Measurements from ENCODE around the gene POLR3A.

The POLR3A gene

GRCh38 chr10:78013564-78013963 lies 15.8 kb downstream of the POLR3A start:
- Histone ChIP-seq H3K27me3 (ENCODE audit: insufficient read depth, low read length, poor library complexity) (no peaks in the 10 kb centered on the region), H4K5ac (ENCODE audit: low read length) (no peak overlapping the region), H3K18ac (ENCODE audit: low read length) (no peak overlapping the region), H3K27ac (ENCODE audit: low read depth, low read length) (no peak overlapping the region), H3K79me1 (ENCODE audit: low read length) (no peaks in the 10 kb centered on the region), H3K9ac (ENCODE audit: low read length) (no peak overlapping the region), H4K8ac (ENCODE audit: low read depth, low read length) (no peak overlapping the region), H3K4me2 (ENCODE audit: low read length) (no peak overlapping the region), H2BK15ac (replicated peaks; ENCODE audit: low read depth) (no peak overlapping the region), H3K4ac (ENCODE audit: low read depth, low read length) (no peak overlapping the region), H2AK5ac (ENCODE audit: low read length) (no peak overlapping the region), H3K4me3 (ENCODE audit: low read length) (no peak overlapping the region), H2BK5ac (ENCODE audit: low read length) (no peak overlapping the region), H2BK120ac (ENCODE audit: low read depth, low read length) (no peak overlapping the region), H3K79me2 (ENCODE audit: control insufficient read depth, insufficient read depth, low read length) (no peaks in the 10 kb centered on the region), H3K56ac (ENCODE audit: low read length) (no peak overlapping the region), H3K23ac (ENCODE audit: low read length) (no peak overlapping the region), H3K36me3 (ENCODE audit: control insufficient read depth, insufficient read depth, low read length) (peaks cover 14% of the 10 kb centered on the region), H3K4me1 (ENCODE audit: control insufficient read depth, low read depth, low read length) (no peaks in the 10 kb centered on the region)
- no CpG with 5 or more reads among the region's 1 CpG for WGBS (ENCODE audit: extremely low coverage, insufficient coverage, low lambda C conversion rate)
- no peak for DNase-seq

- Histone ChIP-seq H3K56ac (ENCODE audit: low read length) (no peak overlapping the region), H3K18ac (ENCODE audit: low read length) (no peak overlapping the region), H3K23ac (ENCODE audit: low read length) (no peak overlapping the region), H3K4me2 (ENCODE audit: low read length) (no peak overlapping the region), H3K79me2 (ENCODE audit: control insufficient read depth, insufficient read depth, low read length) (no peaks in the 10 kb centered on the region), H2BK120ac (ENCODE audit: low read depth, low read length) (no peak overlapping the region), H3K4ac (ENCODE audit: low read depth, low read length) (no peak overlapping the region), H4K8ac (ENCODE audit: low read depth, low read length) (no peak overlapping the region), H3K27me3 (ENCODE audit: insufficient read depth, low read length, poor library complexity) (no peaks in the 10 kb centered on the region), H2BK5ac (ENCODE audit: low read length) (no peak overlapping the region), H2AK5ac (ENCODE audit: low read length) (no peak overlapping the region), H3K27ac (ENCODE audit: low read depth, low read length) (no peak overlapping the region), H3K4me3 (ENCODE audit: low read length) (no peak overlapping the region), H3K36me3 (ENCODE audit: control insufficient read depth, insufficient read depth, low read length) (peaks cover 15% of the 10 kb centered on the region), H3K79me1 (ENCODE audit: low read length) (no peaks in the 10 kb centered on the region), H2BK15ac (replicated peaks; ENCODE audit: low read depth) (no peak overlapping the region), H4K5ac (ENCODE audit: low read length) (no peak overlapping the region), H3K9ac (ENCODE audit: low read length) (no peak overlapping the region), H3K4me1 (ENCODE audit: control insufficient read depth, low read depth, low read length) (no peaks in the 10 kb centered on the region)
- no peak for DNase-seq
- no CpG with 5 or more reads among the region's 4 CpGs for WGBS (ENCODE audit: extremely low coverage, insufficient coverage, low lambda C conversion rate)
Observed at GRCh38 chr10:78011065-78011464, 18.2 kb downstream of the POLR3A start.

- no peaks in the 10 kb centered on the region for H3K79me2 ChIP-seq (ENCODE audit: control insufficient read depth, insufficient read depth, low read length)
- no peak overlapping the region for H3K27ac ChIP-seq (ENCODE audit: low read depth, low read length)
- no peak overlapping the region for H3K56ac ChIP-seq (ENCODE audit: low read length)
- no CpG with 5 or more reads among the region's 7 CpGs for WGBS (ENCODE audit: extremely low coverage, insufficient coverage, low lambda C conversion rate)
- DNase-seq = no peak
- no peak overlapping the region for H4K8ac ChIP-seq (ENCODE audit: low read depth, low read length)
- no peaks in the 10 kb centered on the region for H3K79me1 ChIP-seq (ENCODE audit: low read length)
- H3K27me3 ChIP-seq (ENCODE audit: insufficient read depth, low read length, poor library complexity) = no peaks in the 10 kb centered on the region
- H2BK15ac ChIP-seq (replicated peaks; ENCODE audit: low read depth) = no peak overlapping the region
- no peak overlapping the region for H3K4me2 ChIP-seq (ENCODE audit: low read length)
- peaks cover 18% of the 10 kb centered on the region for H3K36me3 ChIP-seq (ENCODE audit: control insufficient read depth, insufficient read depth, low read length)
- no peak overlapping the region for H2BK120ac ChIP-seq (ENCODE audit: low read depth, low read length)
- no peak overlapping the region for H4K5ac ChIP-seq (ENCODE audit: low read length)
- no peak overlapping the region for H3K4ac ChIP-seq (ENCODE audit: low read depth, low read length)
- H2BK5ac ChIP-seq (ENCODE audit: low read length) = no peak overlapping the region
- no peak overlapping the region for H3K18ac ChIP-seq (ENCODE audit: low read length)
- no peak overlapping the region for H3K9ac ChIP-seq (ENCODE audit: low read length)
- H2AK5ac ChIP-seq (ENCODE audit: low read length) = no peak overlapping the region
- H3K4me3 ChIP-seq (ENCODE audit: low read length) = no peak overlapping the region
- H3K23ac ChIP-seq (ENCODE audit: low read length) = no peak overlapping the region
- H3K4me1 ChIP-seq (ENCODE audit: control insufficient read depth, low read depth, low read length) = no peaks in the 10 kb centered on the region
Observed at GRCh38 chr10:78010278-78010677, 19.0 kb downstream of the POLR3A start.

- DNase-seq = no peak
- H3K9ac ChIP-seq (ENCODE audit: low read length) = no peak overlapping the region
- no peak overlapping the region for H3K27ac ChIP-seq (ENCODE audit: low read depth, low read length)
- no peak overlapping the region for H2AK5ac ChIP-seq (ENCODE audit: low read length)
- H3K4ac ChIP-seq (ENCODE audit: low read depth, low read length) = no peak overlapping the region
- no peaks in the 10 kb centered on the region for H3K79me2 ChIP-seq (ENCODE audit: control insufficient read depth, insufficient read depth, low read length)
- no peak overlapping the region for H3K56ac ChIP-seq (ENCODE audit: low read length)
- H3K27me3 ChIP-seq (ENCODE audit: insufficient read depth, low read length, poor library complexity) = no peaks in the 10 kb centered on the region
- H2BK120ac ChIP-seq (ENCODE audit: low read depth, low read length) = no peak overlapping the region
- no peak overlapping the region for H3K18ac ChIP-seq (ENCODE audit: low read length)
- WGBS (ENCODE audit: extremely low coverage, insufficient coverage, low lambda C conversion rate) = no CpG with 5 or more reads among the region's 6 CpGs
- H3K23ac ChIP-seq (ENCODE audit: low read length) = no peak overlapping the region
- H3K4me3 ChIP-seq (ENCODE audit: low read length) = no peak overlapping the region
- H2BK15ac ChIP-seq (replicated peaks; ENCODE audit: low read depth) = no peak overlapping the region
- no peaks in the 10 kb centered on the region for H3K4me1 ChIP-seq (ENCODE audit: control insufficient read depth, low read depth, low read length)
- no peak overlapping the region for H2BK5ac ChIP-seq (ENCODE audit: low read length)
- no peak overlapping the region for H4K8ac ChIP-seq (ENCODE audit: low read depth, low read length)
- H3K36me3 ChIP-seq (ENCODE audit: control insufficient read depth, insufficient read depth, low read length) = peaks cover 18% of the 10 kb centered on the region
- no peak overlapping the region for H3K4me2 ChIP-seq (ENCODE audit: low read length)
- H4K5ac ChIP-seq (ENCODE audit: low read length) = no peak overlapping the region
- no peaks in the 10 kb centered on the region for H3K79me1 ChIP-seq (ENCODE audit: low read length)
Observed at GRCh38 chr10:78009662-78010061, 19.7 kb downstream of the POLR3A start.

GRCh38 chr10:78007172-78007571 lies 22.1 kb downstream of the POLR3A start:
- peaks cover 25% of the 10 kb centered on the region for H3K36me3 ChIP-seq (ENCODE audit: control insufficient read depth, insufficient read depth, low read length)
- no peak overlapping the region for H2BK120ac ChIP-seq (ENCODE audit: low read depth, low read length)
- DNase-seq = no peak
- no peak overlapping the region for H3K4ac ChIP-seq (ENCODE audit: low read depth, low read length)
- H3K27ac ChIP-seq (ENCODE audit: low read depth, low read length) = no peak overlapping the region
- no peak overlapping the region for H4K5ac ChIP-seq (ENCODE audit: low read length)
- no peak overlapping the region for H3K18ac ChIP-seq (ENCODE audit: low read length)
- H2BK15ac ChIP-seq (replicated peaks; ENCODE audit: low read depth) = no peak overlapping the region
- no peak overlapping the region for H3K4me2 ChIP-seq (ENCODE audit: low read length)
- no peaks in the 10 kb centered on the region for H3K79me1 ChIP-seq (ENCODE audit: low read length)
- H2AK5ac ChIP-seq (ENCODE audit: low read length) = no peak overlapping the region
- no peak overlapping the region for H4K8ac ChIP-seq (ENCODE audit: low read depth, low read length)
- no peaks in the 10 kb centered on the region for H3K27me3 ChIP-seq (ENCODE audit: insufficient read depth, low read length, poor library complexity)
- no peak overlapping the region for H3K4me3 ChIP-seq (ENCODE audit: low read length)
- no peak overlapping the region for H3K23ac ChIP-seq (ENCODE audit: low read length)
- no peak overlapping the region for H3K9ac ChIP-seq (ENCODE audit: low read length)
- H3K4me1 ChIP-seq (ENCODE audit: control insufficient read depth, low read depth, low read length) = no peaks in the 10 kb centered on the region
- no peaks in the 10 kb centered on the region for H3K79me2 ChIP-seq (ENCODE audit: control insufficient read depth, insufficient read depth, low read length)
- no peak overlapping the region for H3K56ac ChIP-seq (ENCODE audit: low read length)
- no CpG with 5 or more reads among the region's 1 CpG for WGBS (ENCODE audit: extremely low coverage, insufficient coverage, low lambda C conversion rate)
- H2BK5ac ChIP-seq (ENCODE audit: low read length) = no peak overlapping the region

- Histone ChIP-seq H3K27me3 (ENCODE audit: insufficient read depth, low read length, poor library complexity) (no peaks in the 10 kb centered on the region), H4K5ac (ENCODE audit: low read length) (no peak overlapping the region), H4K8ac (ENCODE audit: low read depth, low read length) (no peak overlapping the region), H3K4ac (ENCODE audit: low read depth, low read length) (no peak overlapping the region), H3K36me3 (ENCODE audit: control insufficient read depth, insufficient read depth, low read length) (peaks cover 26% of the 10 kb centered on the region), H3K79me1 (ENCODE audit: low read length) (no peaks in the 10 kb centered on the region), H3K56ac (ENCODE audit: low read length) (no peak overlapping the region), H2BK120ac (ENCODE audit: low read depth, low read length) (no peak overlapping the region), H3K4me2 (ENCODE audit: low read length) (no peak overlapping the region), H3K18ac (ENCODE audit: low read length) (no peak overlapping the region), H2BK15ac (replicated peaks; ENCODE audit: low read depth) (no peak overlapping the region), H2AK5ac (ENCODE audit: low read length) (no peak overlapping the region), H2BK5ac (ENCODE audit: low read length) (no peak overlapping the region), H3K4me3 (ENCODE audit: low read length) (no peak overlapping the region), H3K79me2 (ENCODE audit: control insufficient read depth, insufficient read depth, low read length) (no peaks in the 10 kb centered on the region), H3K27ac (ENCODE audit: low read depth, low read length) (no peak overlapping the region), H3K23ac (ENCODE audit: low read length) (no peak overlapping the region), H3K9ac (ENCODE audit: low read length) (no peak overlapping the region), H3K4me1 (ENCODE audit: control insufficient read depth, low read depth, low read length) (no peaks in the 10 kb centered on the region)
- WGBS (ENCODE audit: extremely low coverage, insufficient coverage, low lambda C conversion rate) = no CpG with 5 or more reads among the region's 16 CpGs
- peak; percentile 32 for DNase-seq
Observed at GRCh38 chr10:78004215-78005026, 24.9 kb downstream of the POLR3A start.
